Esophagus muscularis mucosa (tissue), 4 donors: Measurements from ENCODE around the gene MRPS26. TPM values are rescaled to one million over a fixed set of nuclear protein-coding genes. Genes with fewer than 3 reads are reported as not detected.
"Not testable (repeated sequence)": the region's sequence is repeated elsewhere in the genome, so short reads cannot be mapped to it uniquely, and the experiment has no call there.

Experiments used
- DNase-seq: peaks from one replicate; pipeline ENCODE4 v3.0.0-alpha.2; 2017; ENCODE audit errors: extremely low spot score
- H3K27ac ChIP-seq, 4 donors: fragments of 200-600 bp; sonication (generic); replicated peaks in 1 of 4; 1 replicate in 3 of 4; 2 replicates in 1 of 4; pipeline ENCODE4 v1.5.1; 2016 to 2019; ENCODE audit warnings: mild to moderate bottlenecking in 1 of 4
- H3K27me3 ChIP-seq, 4 donors: fragments of 200-600 bp; sonication (generic); one replicate each; pipeline versions ENCODE4 v1.5.1 to v1.6.0; 2016 to 2019
- H3K36me3 ChIP-seq, 4 donors: fragments of 200-600 bp; sonication (generic); one replicate each; pipeline ENCODE4 v1.5.1; 2016 to 2019
- H3K4me1 ChIP-seq, 4 donors: fragments of 200-600 bp; sonication (generic); one replicate each; pipeline ENCODE4 v1.5.1; 2016 to 2019
- H3K4me3 ChIP-seq, 4 donors: fragments of 200-600 bp; sonication (generic); 1 replicate in 2 of 4; 2 replicates in 2 of 4; pipeline ENCODE4 v1.5.1; 2016 to 2019; ENCODE audit warnings: mild to moderate bottlenecking in 4 of 4, moderate library complexity in 1 of 4
- H3K9me3 ChIP-seq, 4 donors: fragments of 200-600 bp; sonication (generic); 1 replicate in 3 of 4; 2 replicates in 1 of 4; pipeline ENCODE4 v1.5.1; 2016 to 2019
- CTCF ChIP-seq, 3 experiments: fragments of 200-600 bp in 2 of 3; fragments of 450-650 bp in 1 of 3; sonication (generic) in 2 of 3; IDR thresholded peaks; one replicate each; pipeline ENCODE4 v1.5.1; 2017 to 2019; ENCODE audit warnings: antibody characterized with exemption in 3 of 3, mild to moderate bottlenecking in 2 of 3, moderate library complexity in 1 of 3
- EP300 ChIP-seq: sonication (generic); formaldehyde crosslinking; IDR thresholded peaks from one replicate; pipeline ENCODE4 v1.6.1; 2017; ENCODE audit warnings: antibody characterized with exemption
- POLR2A ChIP-seq: fragments of 450-650 bp; IDR thresholded peaks from one replicate; pipeline ENCODE4 v1.6.1; 2017; ENCODE audit warnings: antibody characterized with exemption, moderate library complexity, mild to moderate bottlenecking, low read depth
- POLR2AphosphoS5 ChIP-seq, 2 donors: sonication (generic); formaldehyde crosslinking; IDR thresholded peaks; one replicate each; pipeline ENCODE4 v1.6.1; 2017; ENCODE audit warnings: antibody characterized with exemption in 2 of 2
- whole genome bisulfite sequencing: methylation state at CpG from one replicate; pipeline ENCODE4 v1.1.5; 2018; 5-methylcytosine and 5-hydroxymethylcytosine counted together
- intact Hi-C: fragments of 100-400 bp; cut with DNase I; formaldehyde crosslinking; loops from one replicate; pipeline ENCODE4 v1.15.1; 2023
- total RNA-seq, 4 donors: library from RNA; depleted of rRNA; stranded (reverse); fragments of >200 nt; gene quantifications; one replicate each; pipeline versions ENCODE4 v1.1.0 to v1.2.1, GENCODE V29; 2016

The MRPS26 gene
- total RNA-seq, 4 donors from 2014 or later = 52.3 to 90.7 (median 71.5) TPM

DNA sequence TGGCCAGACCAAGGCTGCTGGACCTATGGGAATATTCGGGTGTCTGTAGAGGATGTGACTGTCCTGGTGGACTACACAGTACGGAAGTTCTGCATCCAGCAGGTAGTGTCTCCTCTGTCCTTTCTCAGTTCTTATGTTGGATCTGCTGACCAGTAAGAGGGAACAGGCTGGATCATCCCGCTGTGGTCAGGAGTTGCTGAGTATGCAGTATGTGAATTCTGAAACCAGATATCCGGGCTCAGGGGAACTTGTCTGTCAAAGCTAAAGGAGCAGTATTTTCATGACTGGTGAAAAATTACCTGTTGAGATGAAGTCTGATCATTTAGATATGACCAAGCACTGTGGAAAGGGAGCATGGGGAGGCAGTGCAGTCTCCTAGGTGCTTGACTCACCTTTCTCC lies 24.5 kb upstream of the MRPS26 start:
- no peak overlapping the region for H3K4me3 ChIP-seq
- H3K9me3 ChIP-seq = no peaks in the 10 kb centered on the region
- intact Hi-C loops = no loop called here
- DNase-seq = no peak
- no peak overlapping the region for H3K27ac ChIP-seq
- H3K36me3 ChIP-seq = peaks cover 42 to 82% (median 75%) of the 10 kb centered on the region in 4 donors
- WGBS = 93% methylated on average over 4 of the region's 4 CpGs
- no peaks in the 10 kb centered on the region for H3K27me3 ChIP-seq
- no peaks in the 10 kb centered on the region for H3K4me1 ChIP-seq
- TF ChIP-seq EP300 (no peak), POLR2A (no peak), CTCF (IDR thresholded peaks at IDR 0.05) (no peak), POLR2AphosphoS5 (IDR thresholded peaks at IDR 0.05) (no peak)

DNA sequence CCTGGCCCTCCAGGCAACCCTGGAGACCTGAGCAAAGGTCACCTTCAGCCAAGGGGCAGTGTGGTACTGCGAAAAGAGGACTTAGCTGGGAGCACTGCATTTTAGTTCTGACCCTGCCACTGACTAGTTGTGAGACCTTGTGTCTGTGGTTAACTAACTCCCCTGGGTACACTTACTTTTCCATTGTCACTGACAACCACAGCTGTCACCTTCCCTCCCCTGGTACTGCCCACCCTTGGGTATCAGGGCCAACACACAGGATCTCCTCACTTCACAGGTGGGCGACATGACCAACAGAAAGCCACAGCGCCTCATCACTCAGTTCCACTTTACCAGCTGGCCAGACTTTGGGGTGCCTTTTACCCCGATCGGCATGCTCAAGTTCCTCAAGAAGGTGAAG lies 24.1 kb upstream of the MRPS26 start:
- no peak for DNase-seq
- Histone ChIP-seq H3K27ac (no peak overlapping the region), H3K36me3 (peaks cover 43 to 82% (median 76%) of the 10 kb centered on the region in 4 donors)

GRCh38 chr20:3022559-3023490 lies 23.0 kb upstream of the MRPS26 start:
- intact Hi-C loops, H3K9me3 ChIP-seq, H3K27me3 ChIP-seq, H3K4me3 ChIP-seq, H3K4me1 ChIP-seq, H3K27ac ChIP-seq, DNase-seq: not testable (repeated sequence)
- peaks cover 53 to 84% (median 78%) of the 10 kb centered on the region in 4 donors for H3K36me3 ChIP-seq
- WGBS = 91% methylated on average over 20 of the region's 20 CpGs

More for the DNA sequence above, 24.1 kb upstream of the MRPS26 start:
- intact Hi-C loops = no loop called here
- WGBS = 100% methylated on average over 3 of the region's 5 CpGs
- H3K27me3 ChIP-seq = no peaks in the 10 kb centered on the region
- TF ChIP-seq POLR2A (no peak), EP300 (no peak), CTCF (IDR thresholded peaks at IDR 0.05) (no peak), POLR2AphosphoS5 (IDR thresholded peaks at IDR 0.05) (no peak)
- no peak overlapping the region for H3K4me3 ChIP-seq
- no peaks in the 10 kb centered on the region for H3K9me3 ChIP-seq
- H3K4me1 ChIP-seq = no peaks in the 10 kb centered on the region

DNA sequence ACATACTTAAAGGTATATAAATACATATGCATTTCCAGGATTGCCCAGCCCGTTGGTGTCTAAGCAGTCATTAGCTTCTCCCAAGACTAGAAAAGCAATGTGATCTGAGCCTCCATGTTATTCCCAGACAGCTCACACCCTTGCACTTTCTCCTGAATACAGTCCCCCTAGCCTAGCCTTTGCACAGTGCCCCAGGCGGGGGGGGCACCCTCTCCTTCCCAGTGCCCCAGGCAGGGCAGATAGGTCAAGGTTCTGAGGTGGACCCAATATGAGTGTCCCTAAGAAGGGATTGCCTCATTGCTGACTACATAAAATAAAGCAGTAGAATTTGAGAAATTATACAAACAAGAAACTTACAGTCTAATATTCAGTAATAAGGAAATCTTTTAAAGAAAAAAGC lies 17.9 kb upstream of the MRPS26 start:
- TF ChIP-seq POLR2AphosphoS5 (IDR thresholded peaks at IDR 0.05) = no peak
- TF ChIP-seq CTCF (IDR thresholded peaks at IDR 0.05) = no peak
- TF ChIP-seq EP300 = no peak
- no peak for TF ChIP-seq POLR2A
- no peak for DNase-seq
- H3K27ac ChIP-seq = no peak overlapping the region
- no peak overlapping the region for H3K4me3 ChIP-seq
- no peaks in the 10 kb centered on the region for H3K9me3 ChIP-seq
- peaks cover 51 to 98% (median 86%) of the 10 kb centered on the region in 4 donors for H3K36me3 ChIP-seq
- WGBS = 96% methylated on average over 2 of the region's 2 CpGs
- intact Hi-C loops = no loop called here
- no peaks in the 10 kb centered on the region for H3K4me1 ChIP-seq
- H3K27me3 ChIP-seq = no peaks in the 10 kb centered on the region

GRCh38 chr20:3031524-3032147 lies 14.2 kb upstream of the MRPS26 start:
- no peak overlapping the region for H3K27ac ChIP-seq
- no peaks in the 10 kb centered on the region for H3K9me3 ChIP-seq
- no peaks in the 10 kb centered on the region for H3K4me1 ChIP-seq
- intact Hi-C loops = no loop called here
- H3K36me3 ChIP-seq = peaks cover 34 to 97% (median 71%) of the 10 kb centered on the region in 4 donors
- no peak for DNase-seq
- TF ChIP-seq CTCF (IDR thresholded peaks at IDR 0.05) (no peak), POLR2A (no peak), EP300 (no peak), POLR2AphosphoS5 (IDR thresholded peaks at IDR 0.05) (no peak)
- H3K27me3 ChIP-seq = no peaks in the 10 kb centered on the region
- no peak overlapping the region for H3K4me3 ChIP-seq
- 97% methylated on average over 3 of the region's 3 CpGs for WGBS
